Left forelimb (tissue), 1 donor: Measurements from ENCODE around the gene C3orf70.

Experiments
- DNase-seq: peaks from one replicate; pipeline ENCODE4 v3.0.0-alpha.2; 2018; ENCODE audit warnings: low spot score

Gene C3orf70

GRCh38 chr3:185049710-185050109 lies 103.2 kb downstream of the C3orf70 start:
- no peak for DNase-seq

- DNase-seq = no peak
Observed at GRCh38 chr3:185046603-185047002, 106.3 kb downstream of the C3orf70 start.

- DNase-seq = no peak
Observed at GRCh38 chr3:185046164-185046515, 106.7 kb downstream of the C3orf70 start.

- DNase-seq = no peak
Observed at GRCh38 chr3:185042312-185043050, 110.4 kb downstream of the C3orf70 start.

GRCh38 chr3:185041540-185041939 lies 111.3 kb downstream of the C3orf70 start:
- DNase-seq = no peak

- DNase-seq = no peak
Observed at GRCh38 chr3:185040425-185040824, 112.4 kb downstream of the C3orf70 start.

- DNase-seq = no peak
Observed at GRCh38 chr3:185037801-185038200, 115.1 kb downstream of the C3orf70 start.

GRCh38 chr3:185030951-185031350 lies 121.9 kb downstream of the C3orf70 start:
- DNase-seq = no peak

- DNase-seq = no peak
Observed at GRCh38 chr3:185030399-185030798, 122.5 kb downstream of the C3orf70 start.

GRCh38 chr3:185029086-185029485 lies 123.8 kb downstream of the C3orf70 start:
- DNase-seq = no peak

- DNase-seq = no peak
Observed at GRCh38 chr3:185028121-185028520, 124.7 kb downstream of the C3orf70 start.
